ENCODE results near the gene TPCN2.

DNA sequence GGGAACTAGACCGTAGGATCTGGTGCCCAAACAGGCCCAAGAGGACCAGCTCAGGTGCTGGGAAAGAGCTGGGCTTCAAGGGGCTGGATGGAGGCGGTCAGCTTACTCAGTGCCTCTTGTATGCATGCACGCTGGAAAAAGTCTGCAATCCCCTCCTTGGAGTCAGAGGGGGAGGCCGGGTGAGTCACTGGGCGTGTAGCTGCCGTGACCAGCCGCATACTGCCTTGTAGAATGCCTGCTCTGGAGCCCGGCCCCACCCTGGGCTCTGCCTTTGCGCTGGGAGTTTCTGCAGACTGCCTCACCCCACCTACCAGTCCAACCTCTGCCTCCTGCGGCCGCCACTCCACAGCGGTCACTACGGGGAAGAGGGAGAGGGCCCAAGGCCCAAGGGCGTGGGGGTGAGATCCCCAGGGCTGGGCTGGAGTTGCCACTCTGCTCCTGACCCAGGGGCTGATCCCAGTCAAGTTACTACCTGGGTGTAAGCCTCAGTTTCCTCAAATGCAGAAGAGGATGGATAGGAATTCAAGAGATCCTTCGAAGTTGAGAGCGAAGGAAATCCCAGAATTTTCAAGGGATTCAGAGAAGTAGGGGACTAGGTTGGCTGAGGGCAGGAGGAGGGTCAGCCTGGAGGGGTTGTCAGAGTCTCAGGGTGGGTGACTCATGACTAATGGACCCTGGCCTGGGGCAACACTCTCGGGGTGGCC lies 39.8 kb upstream of the TPCN2 start:
- no peak for TF ChIP-seq POLR2A (IDR thresholded peaks at IDR 0.05)
- no peak for TF ChIP-seq CTCF (IDR thresholded peaks at IDR 0.05)
